ENCODE measurements around the gene CCDC152.

CCDC152 gene

DNA sequence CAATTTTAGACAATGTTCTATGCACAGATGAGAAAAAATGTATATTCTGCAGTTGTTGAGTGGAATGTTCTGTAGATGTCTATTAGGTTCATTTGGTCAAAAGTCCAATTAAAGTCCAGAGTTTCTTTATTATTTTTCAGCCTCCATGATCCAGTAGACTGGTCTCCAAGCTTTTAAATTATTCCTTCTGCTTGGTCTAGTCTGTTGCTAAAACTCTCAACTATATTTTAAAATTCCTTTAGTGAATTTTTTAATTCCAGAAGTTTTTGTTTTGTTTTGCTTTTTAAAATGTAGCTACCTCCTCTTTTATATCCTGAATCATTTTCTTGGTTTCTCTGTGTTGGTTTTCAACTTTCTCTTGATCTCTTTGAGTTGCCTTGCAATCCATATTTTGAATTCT lies 30.5 kb downstream of the CCDC152 start:
- no peak for TF ChIP-seq EZH2 (IDR thresholded peaks at IDR 0.05; ENCODE audit: borderline replicate concordance, low read depth, low read length, severe bottlenecking)
- TF ChIP-seq, protein P1, sequence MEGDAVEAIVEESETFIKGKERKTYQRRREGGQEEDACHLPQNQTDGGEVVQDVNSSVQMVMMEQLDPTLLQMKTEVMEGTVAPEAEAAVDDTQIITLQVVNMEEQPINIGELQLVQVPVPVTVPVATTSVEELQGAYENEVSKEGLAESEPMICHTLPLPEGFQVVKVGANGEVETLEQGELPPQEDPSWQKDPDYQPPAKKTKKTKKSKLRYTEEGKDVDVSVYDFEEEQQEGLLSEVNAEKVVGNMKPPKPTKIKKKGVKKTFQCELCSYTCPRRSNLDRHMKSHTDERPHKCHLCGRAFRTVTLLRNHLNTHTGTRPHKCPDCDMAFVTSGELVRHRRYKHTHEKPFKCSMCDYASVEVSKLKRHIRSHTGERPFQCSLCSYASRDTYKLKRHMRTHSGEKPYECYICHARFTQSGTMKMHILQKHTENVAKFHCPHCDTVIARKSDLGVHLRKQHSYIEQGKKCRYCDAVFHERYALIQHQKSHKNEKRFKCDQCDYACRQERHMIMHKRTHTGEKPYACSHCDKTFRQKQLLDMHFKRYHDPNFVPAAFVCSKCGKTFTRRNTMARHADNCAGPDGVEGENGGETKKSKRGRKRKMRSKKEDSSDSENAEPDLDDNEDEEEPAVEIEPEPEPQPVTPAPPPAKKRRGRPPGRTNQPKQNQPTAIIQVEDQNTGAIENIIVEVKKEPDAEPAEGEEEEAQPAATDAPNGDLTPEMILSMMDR (IDR thresholded peaks at IDR 0.05; ENCODE audit: borderline replicate concordance, extremely low read depth, low read length, poor library complexity, severe bottlenecking): no peak
- no peaks in the 10 kb centered on the region for H4K20me1 ChIP-seq (ENCODE audit: insufficient read depth, low read length)
- H3K4me3 ChIP-seq (ENCODE audit: low read depth in 1 of 2, low read length in 2 of 2): no peak overlapping the region
- ATAC-seq (ENCODE audit: insufficient read depth, low read depth): no peak
- no peak overlapping the region for H3K27ac ChIP-seq (ENCODE audit: low read length)
- no peak overlapping the region for H3K9ac ChIP-seq (ENCODE audit: low read depth, low read length)
- no peaks in the 10 kb centered on the region for H3K36me3 ChIP-seq (ENCODE audit: insufficient read depth, low read length)
- no peaks in the 10 kb centered on the region for H3K27me3 ChIP-seq (ENCODE audit: insufficient read depth, low read length, poor library complexity)
- H2AFZ ChIP-seq (ENCODE audit: low read depth, low read length): no peak overlapping the region
- no peaks in the 10 kb centered on the region for H3K79me2 ChIP-seq (ENCODE audit: insufficient read depth, low read length)
- H3K4me2 ChIP-seq (ENCODE audit: insufficient read depth, low read length): no peak overlapping the region
- DNase-seq: no peak
- peaks cover 4% of the 10 kb centered on the region for H3K9me3 ChIP-seq (ENCODE audit: insufficient read depth, low read length, severe bottlenecking)
- no peaks in the 10 kb centered on the region for H3K4me1 ChIP-seq (ENCODE audit: insufficient read depth, low read length)

DNA sequence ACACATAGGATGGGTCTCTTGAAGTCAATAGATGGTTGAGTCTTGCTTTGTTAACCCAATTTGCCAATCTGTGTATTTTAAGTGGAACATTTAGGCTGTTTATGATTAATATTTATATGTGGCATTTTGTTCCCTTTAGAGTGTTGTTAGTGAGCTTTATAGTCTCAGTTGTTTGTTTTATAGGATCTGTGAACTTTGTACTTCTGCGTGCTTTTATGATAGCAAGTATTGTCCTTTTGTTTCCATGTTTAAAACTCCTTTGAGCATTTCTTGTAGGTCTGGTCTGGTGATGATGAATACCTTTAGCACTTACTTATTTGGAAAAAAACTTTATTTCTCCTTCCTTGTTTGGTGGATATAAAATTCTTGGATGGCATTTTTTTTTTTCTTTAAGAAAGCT lies 31.2 kb downstream of the CCDC152 start:
- no peaks in the 10 kb centered on the region for H3K36me3 ChIP-seq (ENCODE audit: insufficient read depth, low read length)

DNA sequence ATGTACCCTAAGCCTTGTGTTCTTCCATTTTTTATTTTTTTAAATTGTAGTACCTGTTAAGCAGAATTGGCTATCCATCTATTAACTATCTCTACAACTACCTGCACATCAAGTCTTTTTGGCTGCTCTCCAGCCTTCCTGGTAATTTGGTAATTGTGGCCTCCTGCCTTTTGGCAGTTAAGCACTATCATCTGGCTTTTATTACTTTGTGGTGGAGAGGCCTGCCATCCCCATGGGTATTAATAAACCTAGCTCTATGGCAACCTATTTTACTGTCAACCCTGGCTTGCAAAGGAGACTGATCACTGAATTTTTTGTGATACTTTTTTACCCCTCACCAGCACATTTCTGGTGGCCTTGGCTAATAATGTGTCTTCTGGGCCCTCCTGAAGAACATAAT lies 34.5 kb downstream of the CCDC152 start:
- Histone ChIP-seq H4K20me1 (ENCODE audit: insufficient read depth, low read length) (no peaks in the 10 kb centered on the region), H3K4me2 (ENCODE audit: insufficient read depth, low read length) (no peak overlapping the region), H2AFZ (ENCODE audit: low read depth, low read length) (no peak overlapping the region), H3K27me3 (ENCODE audit: insufficient read depth, low read length, poor library complexity) (no peaks in the 10 kb centered on the region), H3K4me1 (ENCODE audit: insufficient read depth, low read length) (no peaks in the 10 kb centered on the region), H3K9me3 (ENCODE audit: insufficient read depth, low read length, severe bottlenecking) (peaks cover 4% of the 10 kb centered on the region), H3K36me3 (ENCODE audit: insufficient read depth, low read length) (no peaks in the 10 kb centered on the region), H3K9ac (ENCODE audit: low read depth, low read length) (no peak overlapping the region), H3K4me3 (ENCODE audit: low read depth in 1 of 2, low read length in 2 of 2) (no peak overlapping the region), H3K79me2 (ENCODE audit: insufficient read depth, low read length) (no peaks in the 10 kb centered on the region), H3K27ac (ENCODE audit: low read length) (no peak overlapping the region)
- DNase-seq (no peak), ATAC-seq (ENCODE audit: insufficient read depth, low read depth) (no peak)
- TF ChIP-seq EZH2 (IDR thresholded peaks at IDR 0.05; ENCODE audit: borderline replicate concordance, low read depth, low read length, severe bottlenecking): no peak
- TF ChIP-seq, protein P1 (IDR thresholded peaks at IDR 0.05; ENCODE audit: borderline replicate concordance, extremely low read depth, low read length, poor library complexity, severe bottlenecking): no peak

More for the DNA sequence above, 31.2 kb downstream of the CCDC152 start:
- no peak overlapping the region for H3K4me3 ChIP-seq (ENCODE audit: low read depth in 1 of 2, low read length in 2 of 2)
- no peak overlapping the region for H3K27ac ChIP-seq (ENCODE audit: low read length)
- no peaks in the 10 kb centered on the region for H3K27me3 ChIP-seq (ENCODE audit: insufficient read depth, low read length, poor library complexity)
- ATAC-seq (ENCODE audit: insufficient read depth, low read depth) (no peak), DNase-seq (no peak)
- TF ChIP-seq, protein P1 (IDR thresholded peaks at IDR 0.05; ENCODE audit: borderline replicate concordance, extremely low read depth, low read length, poor library complexity, severe bottlenecking): no peak
- TF ChIP-seq EZH2 (IDR thresholded peaks at IDR 0.05; ENCODE audit: borderline replicate concordance, low read depth, low read length, severe bottlenecking): no peak
- no peaks in the 10 kb centered on the region for H4K20me1 ChIP-seq (ENCODE audit: insufficient read depth, low read length)
- no peak overlapping the region for H2AFZ ChIP-seq (ENCODE audit: low read depth, low read length)
- no peak overlapping the region for H3K9ac ChIP-seq (ENCODE audit: low read depth, low read length)
- no peak overlapping the region for H3K4me2 ChIP-seq (ENCODE audit: insufficient read depth, low read length)
- peaks cover 4% of the 10 kb centered on the region for H3K9me3 ChIP-seq (ENCODE audit: insufficient read depth, low read length, severe bottlenecking)
- no peaks in the 10 kb centered on the region for H3K79me2 ChIP-seq (ENCODE audit: insufficient read depth, low read length)
- H3K4me1 ChIP-seq (ENCODE audit: insufficient read depth, low read length): no peaks in the 10 kb centered on the region
